Peyer's patch (tissue), 4 donors: ENCODE results near the gene CMTM8. TPM values are rescaled to one million over a fixed set of nuclear protein-coding genes. Genes with fewer than 3 reads are reported as not detected.

ENCODE experiments used
- DNase-seq, 3 donors: peaks; one replicate each; pipeline ENCODE4 v3.0.0-alpha.2; 2017 to 2019
- H3K27ac ChIP-seq, 4 donors: fragments of 200-600 bp; sonication (generic); one replicate each; pipeline ENCODE4 v1.5.1; 2016 to 2019
- H3K27me3 ChIP-seq, 2 donors: fragments of 200-600 bp; sonication (generic); one replicate each; pipeline ENCODE4 v1.5.1; 2019
- H3K36me3 ChIP-seq, 3 donors: fragments of 200-600 bp; sonication (generic); one replicate each; pipeline ENCODE4 v1.5.1; 2016 to 2019
- H3K4me1 ChIP-seq, 4 donors: fragments of 200-600 bp; sonication (generic); one replicate each; pipeline ENCODE4 v1.5.1; 2016 to 2019
- H3K4me3 ChIP-seq, 4 donors: fragments of 200-600 bp; sonication (generic); 1 replicate in 3 of 4; 2 replicates in 1 of 4; pipeline ENCODE4 v1.5.1; 2016 to 2019; ENCODE audit warnings: mild to moderate bottlenecking in 1 of 4
- H3K9me3 ChIP-seq, 4 donors: fragments of 200-600 bp; sonication (generic); one replicate each; pipeline ENCODE4 v1.5.1; 2016 to 2019; ENCODE audit warnings: mild to moderate bottlenecking in 1 of 4
- CTCF ChIP-seq, 6 experiments: fragments of 450-650 bp in 4 of 6; fragments of 200-600 bp in 2 of 6; sonication (generic) in 1 of 6; IDR thresholded peaks; one replicate each; pipeline ENCODE4 v1.5.1; 2017 to 2019; ENCODE audit warnings: antibody characterized with exemption in 6 of 6, mild to moderate bottlenecking in 3 of 6, moderate library complexity in 1 of 6
- POLR2A ChIP-seq, 2 donors: fragments of 450-650 bp; IDR thresholded peaks; one replicate each; pipeline ENCODE4 v1.5.1; 2017; ENCODE audit warnings: antibody characterized with exemption in 2 of 2, mild to moderate bottlenecking in 2 of 2, moderate library complexity in 2 of 2
- total RNA-seq, 4 donors: library from RNA; depleted of rRNA; stranded (reverse); fragments of >200 nt; gene quantifications; one replicate each; pipeline ENCODE4 v1.1.0, GENCODE V29; 2016

CMTM8 gene
- total RNA-seq, 4 donors from 2014 or later: 7.1 to 16.5 (median 13.1) TPM; not detected in 1

GRCh38 chr3:32237670-32238452 lies 619 bp upstream of the CMTM8 start:
- peaks cover 0 to 8% (median 0%) of the 10 kb centered on the region in 4 donors for H3K4me1 ChIP-seq
- H3K9me3 ChIP-seq: no peaks in the 10 kb centered on the region
- peak overlapping the region; percentile 58 to 89 (median 78) for H3K4me3 ChIP-seq
- peak overlapping the region; percentile 7 to 80 (median 53) for H3K27ac ChIP-seq
- peak in 2 of 3 donors; percentile 62 to 73 for DNase-seq
- H3K27me3 ChIP-seq: no peaks in the 10 kb centered on the region
- H3K36me3 ChIP-seq: no peaks in the 10 kb centered on the region
- TF ChIP-seq CTCF (IDR thresholded peaks at IDR 0.05): no peak

GRCh38 chr3:32239307-32240158 lies 1.1 kb downstream of the CMTM8 start:
- Histone ChIP-seq H3K4me1 (peaks cover 0 to 8% (median 0%) of the 10 kb centered on the region in 4 donors), H3K36me3 (no peaks in the 10 kb centered on the region), H3K27me3 (no peaks in the 10 kb centered on the region), H3K27ac (peak overlapping the region; percentile 53 to 80 (median 53)), H3K4me3 (peak overlapping the region; percentile 58 to 89 (median 78)), H3K9me3 (no peaks in the 10 kb centered on the region)
- peak in 2 of 3 donors; percentile 50 to 61 for DNase-seq
- TF ChIP-seq CTCF (IDR thresholded peaks at IDR 0.05) (no peak), POLR2A (IDR thresholded peaks at IDR 0.05) (no peak)

- Histone ChIP-seq H3K27ac (no peak overlapping the region), H3K36me3 (no peaks in the 10 kb centered on the region), H3K9me3 (no peaks in the 10 kb centered on the region), H3K27me3 (no peaks in the 10 kb centered on the region), H3K4me1 (peaks cover 0 to 8% (median 0%) of the 10 kb centered on the region in 4 donors), H3K4me3 (peak overlapping the region in 1 of 4 donors; percentile 89)
- DNase-seq: peak in 2 of 3 donors; percentile 53 to 55
- TF ChIP-seq POLR2A (IDR thresholded peaks at IDR 0.05): no peak
- peak in 5 of 6 experiments; percentile 18 to 44 (median 36) for TF ChIP-seq CTCF (IDR thresholded peaks at IDR 0.05)
These were observed 1.7 kb downstream of the CMTM8 start for GRCh38 chr3:32240159-32240545.

GRCh38 chr3:32241100-32241499 lies 2.6 kb downstream of the CMTM8 start:
- Histone ChIP-seq H3K27ac (no peak overlapping the region), H3K9me3 (no peaks in the 10 kb centered on the region), H3K36me3 (no peaks in the 10 kb centered on the region), H3K4me1 (peaks cover 0 to 13% (median 0%) of the 10 kb centered on the region in 4 donors), H3K4me3 (no peak overlapping the region), H3K27me3 (no peaks in the 10 kb centered on the region)
- TF ChIP-seq POLR2A (IDR thresholded peaks at IDR 0.05) (no peak), CTCF (IDR thresholded peaks at IDR 0.05) (no peak)
- DNase-seq: no peak

- Histone ChIP-seq H3K9me3 (no peaks in the 10 kb centered on the region), H3K27me3 (no peaks in the 10 kb centered on the region)
These were observed 5.0 kb downstream of the CMTM8 start for GRCh38 chr3:32243519-32243918.

More at GRCh38 chr3:32243519-32243918, 5.0 kb downstream of the CMTM8 start:
- Histone ChIP-seq H3K4me3 (no peak overlapping the region), H3K27ac (no peak overlapping the region), H3K36me3 (no peaks in the 10 kb centered on the region), H3K4me1 (peaks cover 0 to 15% (median 0%) of the 10 kb centered on the region in 4 donors)
- TF ChIP-seq CTCF (IDR thresholded peaks at IDR 0.05): no peak
- no peak for TF ChIP-seq POLR2A (IDR thresholded peaks at IDR 0.05)
- DNase-seq: no peak
